Forelimb muscle (tissue), 1 donor: ENCODE measurements around the gene GJC1. TPM values are rescaled to one million over a fixed set of nuclear protein-coding genes. Genes with fewer than 3 reads are reported as not detected.

Experiments used
- DNase-seq: peaks from one replicate; pipeline ENCODE4 v3.0.0-alpha.2; 2013; ENCODE audit warnings: low read depth
- polyA plus RNA-seq: library from polyadenylated mRNA; unstranded; fragments of 120-200 nt; gene quantifications from one replicate; pipeline ENCODE4 v1.2.1, GENCODE V29; 2013; ENCODE audit not compliant: insufficient read length

The GJC1 gene
- polyA plus RNA-seq, 1 donor = 19.8 TPM

GRCh38 chr17:44801880-44802279, 28.2 kb downstream of the GJC1 start:
- DNase-seq = no peak

- DNase-seq = no peak
These were observed 31.7 kb downstream of the GJC1 start for GRCh38 chr17:44798356-44798755.

DNA sequence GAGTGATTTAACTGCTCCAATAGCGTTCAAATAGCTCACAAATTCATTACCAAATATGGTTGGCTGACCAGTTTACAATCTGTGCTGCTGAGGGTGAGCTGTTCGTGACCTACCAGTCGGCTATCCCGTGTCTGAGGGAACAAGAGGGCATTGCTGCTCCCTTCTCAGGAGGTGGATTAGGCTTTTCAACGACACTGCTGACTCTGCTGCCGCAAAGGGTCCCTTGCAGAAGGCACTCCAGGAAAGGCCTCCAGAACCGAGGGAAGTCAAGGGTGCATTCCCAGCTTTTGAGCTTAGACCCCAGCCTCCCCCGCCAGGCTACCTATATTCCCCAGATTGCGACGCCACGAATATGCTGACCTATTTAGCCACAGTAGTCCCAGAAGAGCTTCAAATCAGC, 32.3 kb downstream of the GJC1 start:
- DNase-seq = no peak

DNA sequence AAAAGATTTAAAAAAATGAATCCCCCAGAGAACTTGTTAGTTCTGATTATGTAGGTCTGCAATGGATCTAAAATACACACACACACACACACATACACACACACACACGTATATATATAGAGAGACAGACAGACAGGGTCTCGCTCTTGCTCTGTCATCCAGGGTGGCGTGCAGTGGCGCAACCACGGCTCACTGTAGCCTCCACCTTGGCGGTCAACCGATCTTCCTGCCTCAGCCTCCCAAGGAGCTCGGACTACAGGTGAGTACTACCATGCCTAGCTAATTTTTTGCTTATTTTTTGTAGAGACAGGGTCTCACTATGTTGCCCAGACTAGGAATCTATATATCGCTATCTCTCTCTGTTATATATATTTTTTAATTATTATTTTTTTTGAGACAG, 33.4 kb downstream of the GJC1 start:
- no peak for DNase-seq

GRCh38 chr17:44795928-44796327, 34.2 kb downstream of the GJC1 start:
- no peak for DNase-seq

GRCh38 chr17:44795421-44795820, 34.7 kb downstream of the GJC1 start:
- DNase-seq = no peak

DNA sequence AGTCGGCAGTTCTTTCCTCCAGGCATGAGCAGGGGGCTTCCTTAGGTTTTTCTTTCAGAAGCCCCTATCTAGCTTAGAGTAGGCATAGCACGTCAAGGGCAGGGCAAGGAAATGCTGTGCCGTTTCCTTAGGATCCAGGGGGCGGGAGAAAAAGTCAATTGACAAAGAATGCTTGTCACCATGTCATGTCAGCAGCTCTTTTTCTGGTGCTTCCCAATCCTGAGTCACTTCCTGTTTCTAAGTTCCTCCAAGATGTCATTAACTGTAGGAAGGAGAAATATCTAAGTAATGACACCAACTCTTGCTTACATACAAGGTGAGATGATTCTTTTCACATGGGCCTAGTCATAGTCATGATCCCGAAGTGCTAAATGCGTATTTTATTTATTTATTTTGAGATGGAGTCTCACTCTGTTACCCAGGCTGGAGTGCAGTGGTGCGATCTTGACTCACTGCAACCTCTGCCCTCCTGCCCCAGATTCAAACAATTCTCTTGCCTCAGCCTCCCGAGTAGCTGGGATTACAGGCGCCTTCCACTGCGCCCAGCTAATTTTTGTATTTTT, 35.2 kb downstream of the GJC1 start:
- no peak for DNase-seq

DNA sequence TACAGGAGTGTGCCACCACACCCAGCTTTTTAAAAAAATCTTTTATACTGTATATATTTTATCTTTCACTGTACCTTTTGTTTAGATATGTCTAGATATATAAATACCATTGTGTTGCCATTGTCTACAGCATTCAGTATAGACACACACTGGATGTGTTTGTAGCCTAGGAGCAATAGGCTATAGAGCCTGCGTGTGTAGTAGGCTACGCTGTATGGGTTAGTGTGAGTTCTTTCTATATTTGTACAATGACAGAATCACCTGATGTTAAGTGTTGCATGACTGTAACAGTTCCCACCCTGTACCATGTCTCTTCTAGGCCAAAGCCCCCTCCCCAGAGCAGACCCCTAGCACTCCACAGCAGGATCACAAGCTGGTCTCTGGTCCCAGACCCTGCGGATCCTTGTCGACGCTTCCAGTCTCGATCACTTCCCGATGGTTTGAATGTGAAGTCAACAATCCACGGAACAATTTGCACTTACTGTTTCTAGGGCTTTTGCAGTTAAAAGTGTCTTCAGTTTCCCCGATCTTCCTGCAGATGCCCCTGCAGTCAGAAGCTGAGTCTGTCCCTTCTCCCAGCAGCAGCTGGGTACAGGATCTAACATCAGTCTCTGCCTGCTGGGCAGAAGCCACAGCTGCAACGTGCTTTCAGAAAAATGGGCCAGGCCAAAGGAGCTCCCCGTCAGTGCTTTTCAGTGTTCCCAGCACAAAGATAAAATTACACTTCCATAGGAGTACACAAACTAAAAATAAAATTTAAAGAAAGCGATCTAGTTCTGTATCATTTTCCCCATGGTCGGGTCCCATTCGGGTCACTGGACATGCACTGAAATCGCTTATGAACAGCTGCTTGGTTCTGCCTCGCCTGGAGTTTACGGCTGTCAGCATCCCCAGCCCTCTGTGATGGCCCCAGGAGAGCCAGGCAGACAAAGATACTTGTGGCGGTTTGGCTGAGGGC, 35.9 kb downstream of the GJC1 start:
- no peak for DNase-seq

GRCh38 chr17:44792276-44792675, 37.8 kb downstream of the GJC1 start:
- DNase-seq = no peak

DNA sequence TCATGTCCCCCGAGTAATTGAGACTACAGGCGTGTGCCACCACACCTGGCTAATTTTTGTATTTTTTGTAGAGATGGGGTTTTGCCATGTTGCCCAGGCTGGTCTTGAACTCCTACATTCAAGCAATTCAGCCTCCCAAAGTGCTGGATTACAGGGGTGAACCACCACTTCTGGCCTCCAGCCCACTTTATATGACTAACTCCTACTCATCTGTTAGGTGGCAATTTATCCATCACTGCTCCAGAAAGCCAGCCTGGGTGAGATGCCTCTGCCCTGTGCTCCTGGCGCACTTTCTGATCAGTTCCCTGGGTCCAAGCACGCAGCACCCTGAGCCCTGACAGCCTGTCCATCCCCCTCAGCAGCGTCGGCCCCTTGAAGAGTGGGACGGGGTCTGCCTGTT, 41.9 kb downstream of the GJC1 start:
- DNase-seq = no peak

DNA sequence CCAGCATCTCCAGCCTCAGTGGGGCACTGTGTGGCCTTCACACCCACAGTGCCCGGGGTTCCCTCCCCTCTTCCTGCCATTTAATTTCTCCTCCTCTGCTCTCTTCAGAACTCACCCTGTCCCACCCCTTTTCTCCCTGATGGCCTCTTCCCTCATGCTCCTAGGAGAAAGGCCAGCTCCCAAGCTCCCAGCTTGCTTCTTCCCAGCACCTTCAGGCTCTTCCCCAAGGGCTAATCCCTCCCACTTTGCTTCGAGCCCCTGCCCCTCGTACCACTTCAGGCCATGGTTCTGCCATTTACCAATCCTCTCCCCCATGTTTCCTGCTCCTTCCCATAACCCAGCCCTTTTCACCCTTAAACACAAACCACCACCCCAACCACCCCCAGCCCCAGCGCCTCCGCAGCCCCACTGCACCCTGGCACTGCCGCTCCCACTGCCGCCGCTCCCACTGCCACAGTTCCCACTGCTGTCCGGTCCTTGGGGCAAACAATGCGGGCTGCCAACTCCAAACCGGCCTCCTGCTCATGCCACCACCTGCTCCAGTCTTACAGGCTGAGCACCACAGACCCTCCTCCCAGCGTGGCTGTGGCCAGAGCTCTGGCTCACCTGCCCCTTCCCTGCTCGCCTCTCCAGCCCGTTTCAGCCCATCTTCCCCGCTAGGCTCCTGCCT, 42.7 kb downstream of the GJC1 start:
- no peak for DNase-seq

- DNase-seq = no peak
These were observed 43.5 kb downstream of the GJC1 start for GRCh38 chr17:44786551-44787081.

DNA sequence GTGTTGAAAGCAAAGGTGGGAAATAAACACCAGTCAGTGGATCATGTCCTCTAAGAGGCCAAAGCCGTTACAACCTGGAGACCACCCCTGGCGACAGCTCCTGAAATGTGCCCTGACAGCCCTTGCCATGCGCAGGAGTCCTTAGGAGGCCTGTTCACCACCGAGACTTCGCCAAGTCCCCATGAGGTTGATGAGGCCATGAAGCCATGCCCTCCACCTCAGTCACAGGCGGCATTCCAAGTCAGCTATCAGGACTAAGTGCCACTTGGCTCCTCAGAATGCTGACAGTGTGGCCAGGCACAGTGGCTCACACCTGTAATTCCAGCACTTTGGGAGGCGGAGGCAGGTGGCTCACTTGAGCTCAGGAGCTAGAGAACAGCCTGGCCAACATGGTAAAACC, 44.2 kb downstream of the GJC1 start:
- no peak for DNase-seq

DNA sequence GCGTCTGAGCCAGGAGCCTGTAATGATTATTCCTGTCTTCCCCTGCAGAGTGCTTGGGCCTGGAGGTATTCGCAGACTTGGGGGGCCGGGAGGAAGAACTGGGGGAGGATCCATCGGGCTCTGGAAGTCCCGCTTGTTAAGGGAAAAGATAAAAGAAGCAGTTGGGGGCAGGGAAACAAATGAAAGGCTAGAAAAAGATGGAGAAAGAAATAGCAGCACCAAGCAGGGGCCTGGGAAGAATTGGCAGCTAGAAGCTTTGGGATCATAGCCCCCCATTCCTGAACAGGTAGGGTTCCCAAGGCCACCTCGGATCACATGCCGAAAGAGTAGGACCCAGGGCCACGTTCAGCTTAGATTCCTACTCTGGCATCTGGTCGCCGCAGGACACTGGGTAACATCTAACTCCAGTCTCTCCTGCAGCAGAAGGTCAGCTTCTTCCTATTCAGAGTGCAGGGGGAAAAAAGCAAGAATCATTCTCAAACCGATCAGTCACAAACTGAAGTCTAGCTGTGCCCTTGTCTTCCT, 47.7 kb downstream of the GJC1 start:
- no peak for DNase-seq

GRCh38 chr17:44781551-44782325, 48.3 kb downstream of the GJC1 start:
- no peak for DNase-seq

- DNase-seq = no peak
These were observed 49.1 kb downstream of the GJC1 start for GRCh38 chr17:44780845-44781480.

- DNase-seq = no peak
These were observed 49.9 kb downstream of the GJC1 start for GRCh38 chr17:44780161-44780560.

DNA sequence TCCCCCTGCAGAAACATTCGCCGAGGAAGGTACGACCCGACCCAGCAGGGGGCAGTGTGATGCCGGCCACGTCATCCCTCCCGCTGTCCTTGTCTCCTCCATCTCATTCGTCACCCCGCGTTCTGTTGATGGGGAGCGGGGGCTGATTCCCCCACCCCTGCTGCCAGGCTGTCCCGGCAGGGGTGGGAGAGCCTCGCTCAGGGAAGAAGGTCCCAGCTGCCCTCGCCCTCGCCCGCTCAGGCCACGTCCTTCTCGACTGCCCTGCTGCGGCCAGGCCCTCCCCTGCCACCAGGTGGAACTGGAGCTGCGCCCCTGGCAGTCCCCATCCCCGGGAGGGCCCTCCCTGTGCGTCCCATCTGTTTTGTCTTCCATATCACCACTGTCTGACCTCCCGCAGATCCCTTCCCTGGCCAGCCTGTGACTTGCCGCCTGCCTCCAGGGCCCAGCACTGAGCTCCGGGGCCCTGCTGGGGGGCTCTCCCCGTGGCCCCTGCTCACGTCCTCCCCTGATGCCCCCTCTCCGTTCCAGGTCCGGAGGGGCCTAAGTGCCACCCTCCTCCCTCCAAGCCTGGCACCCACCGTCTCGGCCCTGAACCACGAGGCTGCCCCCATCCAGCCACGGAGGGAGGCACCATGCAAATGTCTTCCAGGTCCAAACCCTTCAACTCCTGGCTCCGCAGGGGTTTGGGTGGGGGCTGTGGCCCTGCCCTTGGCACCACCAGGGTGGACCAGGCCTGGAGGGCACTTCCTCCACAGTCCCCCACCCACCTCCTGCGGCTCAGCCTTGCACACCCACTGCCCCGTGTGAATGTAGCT, 50.7 kb downstream of the GJC1 start:
- DNase-seq = no peak

- DNase-seq = no peak
These were observed 51.4 kb downstream of the GJC1 start for GRCh38 chr17:44778656-44779210.
